GM18861 (cell line): ENCODE measurements around the gene KCND1.

ENCODE experiments used
- ATAC-seq: cut with Tn5 transposase; IDR thresholded peaks from one replicate; pipeline ENCODE4 v1.9.1; 2021; ENCODE audit not compliant: unreplicated experiment

The KCND1 gene

DNA sequence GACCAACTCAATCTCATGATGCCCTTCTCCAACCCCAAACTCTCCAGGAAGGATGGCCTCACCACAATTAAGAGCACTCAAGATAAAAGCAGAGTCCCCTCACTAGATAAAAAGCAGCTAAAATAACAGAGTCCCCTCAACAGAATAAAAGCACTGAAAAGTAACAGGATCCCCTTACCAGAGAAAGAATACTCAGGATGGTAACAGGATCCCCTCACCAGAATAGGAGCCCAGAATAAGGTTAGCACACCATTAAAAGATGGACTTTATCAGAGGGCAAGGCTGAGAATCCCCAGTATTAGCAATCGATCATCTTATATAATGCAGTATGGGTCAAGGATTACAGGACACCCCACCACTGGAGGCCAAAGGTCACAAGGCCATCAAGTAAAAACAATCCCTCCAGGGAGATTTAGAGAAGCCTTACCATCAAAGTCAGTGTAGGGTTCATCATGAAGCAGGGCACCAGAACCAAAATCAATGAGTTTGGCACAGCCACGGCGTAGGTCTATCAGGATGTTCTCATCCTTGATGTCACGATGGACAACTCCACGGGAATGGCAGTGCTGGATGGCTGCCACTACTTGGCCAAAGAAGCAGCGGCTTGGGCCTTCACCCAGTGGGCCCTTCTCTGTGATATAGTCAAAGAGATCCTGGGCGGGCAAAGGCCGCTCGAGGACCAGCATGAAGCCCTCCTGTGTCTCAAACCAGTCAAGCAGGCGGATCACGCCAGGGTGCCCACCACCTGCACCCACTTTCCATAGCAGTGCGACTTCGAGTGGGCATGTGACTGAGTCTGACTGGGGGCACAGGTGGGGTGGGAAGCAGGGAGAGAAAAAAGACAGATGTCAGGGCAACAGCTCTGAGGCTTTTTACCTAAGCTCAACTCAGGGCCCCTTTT lies 56.8 kb downstream of the KCND1 start:
- ATAC-seq: no peak

DNA sequence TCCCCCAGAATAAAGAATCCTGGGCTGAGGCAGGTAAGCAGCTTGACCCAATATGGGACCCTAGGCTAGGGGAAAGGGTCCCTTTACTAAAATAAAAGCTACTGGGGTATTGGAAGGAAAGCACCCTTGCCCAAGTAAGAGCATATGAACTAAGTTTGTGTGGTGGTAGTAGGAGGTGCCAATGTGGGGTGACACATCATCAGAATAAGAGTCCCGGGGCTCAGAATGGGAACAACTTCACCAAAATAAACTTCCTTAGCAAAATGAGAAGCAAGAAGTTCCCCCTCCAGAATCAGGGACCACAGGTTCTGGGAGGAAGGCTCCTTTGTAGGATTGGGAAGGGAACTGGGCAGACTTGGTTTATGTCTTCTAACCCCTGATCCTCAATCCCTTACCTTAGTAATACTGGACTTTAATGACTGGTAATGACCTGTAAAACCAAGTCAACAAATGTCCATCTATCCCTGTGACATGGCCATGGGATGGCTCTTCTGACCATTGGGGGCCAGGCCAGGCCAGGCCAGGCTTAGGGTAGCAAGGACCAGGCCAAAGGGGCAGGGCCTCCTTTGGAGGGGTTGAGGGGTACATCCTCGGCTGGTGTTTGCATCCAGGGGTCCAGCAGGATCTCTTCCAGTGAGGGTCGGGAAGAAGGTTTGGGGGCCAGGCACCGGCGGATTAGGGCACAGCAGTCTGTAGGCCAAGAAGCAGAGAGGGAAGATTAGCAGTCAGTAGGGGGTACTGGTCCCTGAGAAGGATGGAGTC lies 57.9 kb downstream of the KCND1 start:
- no peak for ATAC-seq

DNA sequence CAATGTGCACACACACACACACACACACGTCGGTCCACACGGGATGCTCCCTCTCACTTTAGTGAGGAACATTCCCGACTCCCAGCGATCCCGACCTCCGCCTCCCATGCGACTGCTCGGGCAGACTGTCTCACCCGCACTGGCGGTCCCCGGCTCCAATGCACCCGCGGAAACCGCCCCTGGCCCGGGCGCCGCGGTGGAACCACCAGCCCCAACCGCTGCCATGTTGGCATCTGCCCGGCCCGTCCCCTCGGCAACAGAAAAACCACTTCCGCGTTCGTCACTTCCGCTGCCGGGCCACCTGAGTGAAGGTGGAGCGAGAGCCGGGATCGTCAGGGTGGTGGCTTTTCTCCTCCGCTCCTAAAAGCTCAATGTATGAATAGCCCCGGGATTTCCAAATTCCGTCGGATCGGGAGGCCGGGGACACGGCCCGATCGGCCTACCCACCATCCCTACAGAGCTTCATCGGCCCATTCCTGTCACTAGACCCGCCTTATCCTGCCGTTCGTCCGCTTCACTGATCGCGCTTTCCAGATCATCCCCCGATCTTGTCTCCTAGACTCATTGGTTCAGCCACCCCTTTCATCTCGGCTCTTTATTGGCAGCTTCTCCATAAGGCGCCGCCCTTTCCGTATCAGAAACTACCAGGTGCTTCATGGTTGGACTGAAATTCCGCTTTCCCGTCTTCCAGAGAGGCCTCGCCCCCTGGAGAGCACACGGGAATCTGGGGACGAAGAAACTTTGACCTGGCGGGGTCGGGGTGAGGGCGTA lies 60.0 kb downstream of the KCND1 start, which contains the start of gene SLC35A2:
SLC35A2 (minus strand) TSS at position 235 of the 771 bp plus-strand sequence; CDS start at position 225, 10 bp downstream.
- peak; percentile 36 for ATAC-seq
